Activated gamma-delta T cell treated with Interleukin-2 at 50 U/mL for 16 hours (primary cell): ENCODE data around the gene PSAPL1.

Experiments used
- DNase-seq: peaks from one replicate; pipeline ENCODE4 v3.0.0-alpha.2; 2020

Gene PSAPL1

DNA sequence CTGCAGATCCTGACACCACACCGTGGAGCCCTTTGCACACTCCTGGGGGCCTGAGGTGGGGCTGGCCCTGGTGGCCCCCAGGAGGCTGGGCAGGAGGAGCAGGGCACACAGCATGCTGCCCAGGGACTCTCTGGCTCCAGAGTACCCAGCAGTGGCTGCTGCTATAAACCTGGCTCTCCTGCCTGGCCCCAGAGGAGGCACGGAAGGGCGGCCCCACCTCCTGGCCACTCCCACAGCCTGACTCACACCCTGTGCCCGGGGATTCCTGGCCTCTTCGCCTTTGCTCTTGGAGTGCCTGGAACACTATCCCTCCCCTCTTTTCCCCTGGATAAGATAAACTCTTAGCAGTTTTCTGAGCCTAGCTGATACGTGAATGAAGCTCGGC is at the start of gene PSAPL1:
TSS of gene PSAPL1 (minus strand) at position 165 of the 385 bp plus-strand sequence. CDS start at position 114, 51 bp downstream.
- no peak for DNase-seq

- no peak for DNase-seq
These were observed 46.5 kb upstream of the PSAPL1 start for GRCh38 chr4:7481227-7481626.

- no peak for DNase-seq
These were observed 45.7 kb upstream of the PSAPL1 start for GRCh38 chr4:7480423-7480822.

DNA sequence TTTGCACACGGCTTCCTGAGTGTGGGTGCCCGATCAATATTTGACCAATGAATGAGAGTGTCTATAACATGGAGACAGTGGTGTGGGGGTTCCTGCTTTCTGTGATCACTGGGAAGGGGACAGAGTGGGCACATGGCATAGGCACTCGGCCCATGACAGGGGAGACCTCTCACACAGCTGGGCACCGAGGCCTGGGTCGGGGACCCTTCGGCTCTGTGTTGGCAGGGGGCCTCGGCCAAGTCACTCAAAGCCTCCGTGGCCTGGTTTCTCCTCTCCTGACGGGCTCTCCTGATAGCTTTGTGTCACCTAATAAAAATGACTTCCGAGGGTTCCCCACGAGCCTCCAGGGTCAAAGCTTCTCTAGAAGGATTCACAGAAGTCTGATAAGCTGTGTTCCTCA is 43.9 kb upstream of the PSAPL1 start:
- DNase-seq = no peak

DNA sequence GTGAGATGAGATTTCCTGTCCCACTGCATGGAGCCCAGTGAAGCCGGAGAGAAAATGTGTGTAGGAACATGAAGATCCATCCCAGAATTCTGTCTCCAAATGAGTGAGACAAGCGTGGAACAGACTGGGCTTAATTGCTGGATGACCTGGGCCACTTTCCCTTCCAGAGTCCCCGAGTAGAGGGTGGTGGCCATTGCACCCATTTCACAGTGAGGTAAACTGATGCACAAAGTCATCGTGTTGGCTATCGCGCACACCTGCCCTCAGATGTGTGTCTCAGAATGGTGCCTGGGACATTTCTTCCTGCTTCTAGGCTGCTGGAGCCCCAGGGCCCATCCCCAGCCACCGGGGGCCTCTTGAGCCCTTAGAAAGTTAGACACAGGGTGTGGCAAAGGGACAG is 43.0 kb upstream of the PSAPL1 start:
- DNase-seq = no peak

DNA sequence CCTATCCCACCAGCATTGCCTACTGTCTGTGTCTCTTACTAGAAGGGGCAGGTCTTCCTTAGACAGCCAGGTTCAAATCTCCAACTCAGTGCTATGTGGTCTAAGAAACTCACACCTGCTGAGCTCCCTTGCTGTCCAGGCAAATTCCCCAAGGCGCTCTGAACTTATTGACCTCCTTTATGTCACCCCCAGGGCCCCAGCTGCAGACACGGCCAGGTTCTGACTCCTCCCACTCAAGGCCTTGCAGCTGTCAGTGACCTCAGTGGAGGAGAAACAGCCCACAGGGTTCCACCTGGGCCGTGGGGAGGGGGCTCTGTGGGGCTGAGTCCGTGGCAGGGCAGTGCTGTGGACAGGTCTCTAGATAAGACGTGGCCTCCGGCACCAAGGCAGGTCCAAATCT is 42.1 kb upstream of the PSAPL1 start:
- DNase-seq = no peak

- no peak for DNase-seq
These were observed 40.5 kb upstream of the PSAPL1 start for GRCh38 chr4:7475207-7475606.

DNA sequence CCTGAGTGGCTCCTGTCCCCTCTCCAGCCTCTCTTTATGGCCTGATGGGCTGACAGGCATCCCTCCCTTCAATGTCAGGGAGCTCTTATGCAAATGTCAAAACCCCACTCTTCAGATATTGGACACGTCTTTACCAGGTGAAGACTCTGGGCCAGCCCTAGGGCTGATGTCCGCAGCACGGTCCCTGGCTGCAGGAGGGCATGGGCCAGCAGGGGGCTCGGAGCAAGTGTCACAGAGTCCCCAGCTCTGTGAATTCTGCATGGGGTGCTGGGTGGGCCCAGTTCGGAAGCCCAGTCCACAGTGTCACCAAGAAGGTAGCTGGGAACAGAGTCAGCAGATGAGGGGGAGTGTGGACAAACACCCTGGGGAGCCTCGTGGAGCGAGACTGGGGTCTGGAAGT is 39.6 kb upstream of the PSAPL1 start:
- DNase-seq = no peak

- DNase-seq = no peak
These were observed 38.4 kb upstream of the PSAPL1 start for GRCh38 chr4:7473081-7473480.

GRCh38 chr4:7472442-7473013 is 37.8 kb upstream of the PSAPL1 start:
- DNase-seq = no peak

DNA sequence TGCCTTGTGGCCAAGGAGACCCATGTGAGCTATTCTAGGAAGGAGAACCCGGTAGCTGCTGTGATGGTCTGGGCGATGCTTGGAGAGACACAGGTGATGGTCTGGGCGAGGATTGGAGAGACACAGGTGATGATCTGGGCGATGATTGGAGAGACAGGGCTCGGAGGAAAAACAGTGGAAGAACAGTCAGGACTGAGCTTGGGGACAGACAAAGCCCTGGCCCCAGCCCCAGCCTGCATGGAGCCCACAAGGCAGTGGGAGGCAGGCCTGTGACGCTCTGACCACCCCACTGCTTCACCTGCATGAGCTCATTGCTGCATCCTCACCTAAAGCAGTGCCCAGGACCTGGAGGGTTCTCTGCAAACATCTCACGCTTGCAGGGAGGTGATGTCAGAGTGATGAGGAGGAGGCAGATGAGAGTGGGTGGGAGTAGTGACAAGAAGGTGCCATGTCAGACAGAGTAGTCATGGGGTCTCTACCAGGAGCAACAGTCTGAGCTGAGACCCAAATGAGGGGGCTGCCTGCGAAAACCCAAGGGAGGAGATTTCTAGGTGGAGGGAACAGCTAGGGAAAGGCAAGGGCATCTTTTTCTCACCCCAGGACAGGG is 35.9 kb upstream of the PSAPL1 start:
- DNase-seq = no peak

DNA sequence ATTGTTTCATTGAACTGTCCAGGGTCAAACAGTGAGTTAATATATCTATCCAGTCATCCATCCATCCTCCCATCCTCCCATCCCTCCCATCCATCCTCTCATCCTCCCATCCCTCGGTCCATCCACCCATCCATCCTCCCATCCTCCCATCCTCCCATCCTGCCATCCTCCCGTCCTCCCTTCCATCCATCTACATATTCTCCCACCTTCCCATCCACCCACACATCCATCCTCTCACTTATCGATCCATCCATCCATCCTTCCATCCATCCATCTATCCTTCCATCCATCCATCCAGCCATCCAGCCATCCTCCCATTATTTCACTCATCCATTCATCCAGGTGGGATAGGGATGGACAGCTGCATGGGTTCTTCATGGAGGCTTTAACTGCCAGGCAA is 35.4 kb upstream of the PSAPL1 start:
- DNase-seq = no peak

DNA sequence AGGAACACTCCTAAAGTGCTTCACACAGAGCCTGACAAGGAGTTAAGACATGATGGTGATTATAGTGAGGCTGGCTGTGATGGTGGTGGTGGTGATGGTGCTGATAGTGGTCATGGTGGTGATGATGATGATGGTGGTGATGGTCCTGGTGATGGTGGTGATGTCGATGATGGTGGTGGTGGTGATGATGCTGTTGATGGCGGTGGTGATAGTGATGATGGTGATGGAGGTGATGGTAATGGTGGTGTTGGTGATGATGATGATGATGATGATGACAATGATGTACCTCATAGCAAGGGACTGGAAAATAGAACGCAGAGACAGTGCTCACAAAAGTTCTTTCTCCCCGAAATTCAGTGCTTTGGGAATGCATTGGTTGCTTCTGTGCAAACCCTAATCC is 34.3 kb upstream of the PSAPL1 start:
- no peak for DNase-seq

DNA sequence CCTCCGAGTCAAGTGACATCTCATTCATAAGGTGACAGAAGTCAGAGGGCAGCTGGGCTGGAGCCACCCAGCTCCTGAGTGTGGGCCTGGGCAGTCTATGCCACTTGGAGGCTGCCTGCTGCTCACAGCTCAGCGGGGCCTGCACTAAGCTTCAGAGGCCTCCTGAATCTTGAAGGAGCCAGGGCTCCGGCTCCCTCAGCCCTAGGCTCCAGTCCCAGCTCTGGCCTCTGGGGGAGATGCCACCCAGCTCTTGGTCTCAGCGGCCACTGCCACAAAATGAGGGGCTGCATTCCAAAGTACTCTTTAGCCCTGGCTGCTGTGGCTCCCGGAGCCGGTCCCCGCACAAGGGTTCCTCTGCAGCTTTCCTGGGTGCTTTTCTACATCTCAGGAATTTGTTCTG is 32.7 kb upstream of the PSAPL1 start:
- DNase-seq = no peak

DNA sequence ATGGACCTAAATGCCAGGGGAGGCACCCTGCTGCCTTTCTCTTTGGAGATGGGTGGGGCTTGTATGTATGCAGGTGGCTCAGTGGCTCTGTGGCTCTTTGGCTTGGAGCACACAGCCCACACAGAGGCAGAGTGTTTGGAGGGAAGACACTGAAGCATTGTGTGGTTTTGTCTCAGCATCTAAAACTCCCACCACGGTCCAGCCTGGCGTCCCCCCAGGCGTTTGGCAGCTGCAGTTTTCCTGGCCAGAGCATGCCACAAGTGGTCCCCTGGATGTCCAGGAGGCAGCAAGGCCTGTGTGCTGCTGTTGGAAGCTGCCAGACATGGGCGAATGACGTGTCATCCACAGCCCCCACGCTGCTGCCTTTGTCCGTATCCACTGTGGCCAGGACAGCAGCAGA is 32.2 kb upstream of the PSAPL1 start:
- no peak for DNase-seq

GRCh38 chr4:7466215-7466614 is 31.5 kb upstream of the PSAPL1 start:
- DNase-seq = no peak

DNA sequence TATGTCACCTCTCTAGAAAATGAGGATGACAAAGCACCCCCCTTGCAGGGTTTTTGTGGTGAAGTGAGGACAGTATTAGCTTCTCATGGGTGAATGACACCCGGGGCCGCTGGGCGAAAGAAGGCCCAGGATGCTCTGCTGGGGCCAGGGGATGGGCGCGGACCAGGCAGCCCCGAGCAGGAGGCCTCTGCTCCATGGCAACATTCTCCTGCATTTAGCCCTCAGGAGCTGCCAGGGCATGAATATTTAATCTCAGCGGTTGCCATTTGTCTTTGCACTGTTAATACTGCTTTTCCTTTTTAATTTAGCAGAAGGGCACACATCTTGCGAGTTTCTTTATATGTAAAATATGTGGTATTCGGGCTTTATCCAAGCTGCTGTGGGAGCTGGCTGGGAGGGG is 30.3 kb upstream of the PSAPL1 start:
- no peak for DNase-seq

DNA sequence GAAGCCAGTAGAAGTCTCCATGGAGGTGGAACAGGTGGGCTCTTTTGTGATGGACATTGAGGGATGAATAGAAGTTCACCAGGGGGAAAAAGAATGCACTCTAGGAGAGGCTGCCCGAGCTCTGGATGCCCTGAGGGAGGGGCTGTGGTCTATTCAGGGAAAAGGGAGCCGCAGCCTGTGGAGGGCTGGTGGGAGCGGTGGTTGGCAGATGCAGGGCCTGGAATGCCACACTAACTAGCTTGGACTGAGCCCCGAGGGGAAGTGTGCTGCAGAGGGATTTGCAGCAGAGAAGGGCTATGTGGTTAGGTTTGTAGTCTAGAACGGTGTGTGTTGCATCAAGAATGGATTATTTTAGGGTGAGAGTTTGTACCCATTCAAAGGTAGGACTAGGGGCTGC is 29.5 kb upstream of the PSAPL1 start:
- DNase-seq = no peak

- DNase-seq = no peak
These were observed 29.0 kb upstream of the PSAPL1 start for GRCh38 chr4:7463566-7464258.

GRCh38 chr4:7462509-7462971 is 27.8 kb upstream of the PSAPL1 start:
- DNase-seq = no peak

DNA sequence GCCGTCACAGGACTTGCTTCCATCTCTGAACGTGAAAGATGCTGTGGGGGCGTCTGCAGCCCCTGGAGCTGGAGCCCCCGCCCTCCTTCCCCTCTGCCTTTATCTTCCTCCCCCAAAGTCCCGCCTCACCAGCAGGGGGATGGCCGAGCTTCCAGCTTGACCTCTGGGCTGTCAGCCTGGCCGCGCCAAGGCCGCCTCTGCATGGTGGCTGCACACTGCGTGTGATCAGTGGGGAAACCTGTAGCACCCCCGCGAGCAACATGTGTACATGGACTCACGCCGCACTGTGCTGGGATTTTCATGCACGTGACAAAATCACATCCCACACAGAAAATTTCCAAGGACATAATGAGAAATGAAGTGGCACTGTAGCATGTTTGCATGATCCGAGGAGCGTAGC is 26.5 kb upstream of the PSAPL1 start:
- DNase-seq = no peak

DNA sequence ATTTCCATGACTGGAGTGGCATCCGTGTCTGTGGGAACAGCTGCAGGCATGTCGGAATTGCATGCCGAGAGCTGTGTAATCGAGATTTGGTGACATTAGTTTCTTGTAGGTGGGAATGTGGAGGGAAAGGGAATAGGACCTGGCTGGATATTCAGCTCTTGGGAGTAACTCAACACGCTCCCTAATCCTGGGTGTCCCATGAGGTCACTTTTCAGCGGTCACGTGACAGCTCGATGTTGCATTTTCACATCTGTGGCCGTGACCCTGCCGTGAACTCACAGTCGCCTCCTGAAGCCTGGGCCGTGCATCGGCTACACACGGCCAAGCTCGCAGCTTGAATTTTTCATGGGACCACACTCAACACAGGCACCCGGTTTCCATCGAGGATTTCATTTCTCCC is 25.8 kb upstream of the PSAPL1 start:
- no peak for DNase-seq

DNA sequence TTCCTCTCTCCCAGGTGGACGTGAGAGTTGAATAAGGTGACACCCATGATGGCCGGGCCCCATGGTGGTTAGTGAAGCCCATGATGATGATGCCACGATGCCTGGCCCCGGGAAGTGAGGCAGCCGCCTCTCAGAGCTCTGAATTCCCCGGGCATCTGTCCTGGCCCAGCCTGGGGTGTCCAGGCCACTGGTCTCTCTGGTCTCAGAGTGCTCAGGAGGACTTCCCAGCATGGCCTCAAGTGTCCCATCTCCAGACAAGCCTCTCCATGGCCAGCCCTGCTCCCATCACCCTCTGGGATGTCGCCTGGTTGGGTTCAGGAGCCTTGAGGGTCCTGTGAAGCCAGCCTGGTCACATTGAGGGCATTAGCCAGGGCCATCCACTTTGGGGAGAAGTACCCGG is 24.7 kb upstream of the PSAPL1 start:
- no peak for DNase-seq

DNA sequence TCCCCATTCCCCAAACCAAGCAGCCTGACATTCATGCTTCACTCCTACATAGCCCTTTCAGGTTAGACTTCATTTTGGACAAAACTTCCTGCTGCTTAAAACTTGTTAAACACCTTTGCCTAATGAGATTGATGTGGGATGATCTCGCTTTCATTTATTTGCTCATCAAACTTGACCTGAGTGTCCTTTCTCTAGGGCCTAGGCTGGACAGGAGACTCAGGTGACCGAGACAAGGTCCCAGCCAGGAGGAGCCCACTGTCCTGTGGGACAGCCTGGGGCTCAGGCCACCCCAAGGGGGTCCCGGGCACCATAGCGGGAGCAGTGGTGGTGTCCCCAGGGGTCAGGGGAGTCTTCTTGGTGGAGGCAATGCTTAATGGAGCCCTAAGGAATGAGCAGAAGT is 23.7 kb upstream of the PSAPL1 start:
- DNase-seq = no peak

GRCh38 chr4:7458066-7458425 is 23.3 kb upstream of the PSAPL1 start:
- DNase-seq = no peak
